Stimulated activated CD8-positive, alpha-beta memory T cell treated with anti-CD3 and anti-CD28 coated beads, Interleukin-7, amount 100 ng/mL, for 48 hours (primary cell): ENCODE measurements around the gene CXCR5.
A peak's percentile ranks its signal among the peaks of the same experiment; 100 is the strongest.

Experiments
- DNase-seq, 2 donors: peaks; one replicate each; pipeline ENCODE4 v3.0.0-alpha.2; 2020; ENCODE audit warnings: low read depth in 1 of 2; ENCODE audit errors: extremely low read depth in 1 of 2

The CXCR5 gene

GRCh38 chr11:118873804-118874203 is 9.9 kb upstream of the CXCR5 start:
- DNase-seq = no peak

GRCh38 chr11:118876286-118876685 is 7.4 kb upstream of the CXCR5 start:
- no peak for DNase-seq

- no peak for DNase-seq
These were observed 6.1 kb upstream of the CXCR5 start for GRCh38 chr11:118877487-118878162.

- peak in 1 of 2 donors; percentile 25 for DNase-seq
These were observed 5.5 kb upstream of the CXCR5 start for GRCh38 chr11:118878163-118878563.

GRCh38 chr11:118881228-118881627 is 2.5 kb upstream of the CXCR5 start:
- DNase-seq = no peak

- DNase-seq = no peak
These were observed 1.2 kb upstream of the CXCR5 start for GRCh38 chr11:118882491-118882890.

- DNase-seq = no peak
These were observed 706 bp upstream of the CXCR5 start for GRCh38 chr11:118883004-118883367.

- no peak for DNase-seq
These were observed 1.2 kb downstream of the CXCR5 start for GRCh38 chr11:118884875-118885274.

GRCh38 chr11:118885319-118885718 is 1.6 kb downstream of the CXCR5 start:
- DNase-seq = no peak

GRCh38 chr11:118885831-118886565 is 2.3 kb downstream of the CXCR5 start:
- no peak for DNase-seq

- DNase-seq = no peak
These were observed 3.0 kb downstream of the CXCR5 start for GRCh38 chr11:118886681-118887111.

GRCh38 chr11:118887206-118887605 is 3.5 kb downstream of the CXCR5 start:
- DNase-seq = no peak

- no peak for DNase-seq
These were observed 4.7 kb downstream of the CXCR5 start for GRCh38 chr11:118888398-118888797.

GRCh38 chr11:118889797-118890196 is 6.1 kb downstream of the CXCR5 start:
- DNase-seq = no peak

- DNase-seq = no peak
These were observed 8.8 kb downstream of the CXCR5 start for GRCh38 chr11:118892514-118892913.

- no peak for DNase-seq
These were observed 9.3 kb downstream of the CXCR5 start for GRCh38 chr11:118892964-118893363.

GRCh38 chr11:118893662-118894061 is 10.0 kb downstream of the CXCR5 start:
- no peak for DNase-seq

- no peak for DNase-seq
These were observed 10.5 kb downstream of the CXCR5 start for GRCh38 chr11:118894192-118894591.

GRCh38 chr11:118895093-118896039 is 11.7 kb downstream of the CXCR5 start:
- DNase-seq = no peak

GRCh38 chr11:118896472-118896913 is 12.8 kb downstream of the CXCR5 start:
- no peak for DNase-seq

GRCh38 chr11:118896921-118897591 is 13.4 kb downstream of the CXCR5 start:
- no peak for DNase-seq
